Raji (cell line): ENCODE data around the gene TRIB2.

Experiments
- POLR2A ChIP-seq: IDR thresholded peaks from 2 replicates; pipeline ENCODE4 v1.6.1; 2011; ENCODE audit warnings: low read depth, low read length, control low read depth; ENCODE audit not compliant: insufficient read depth

The TRIB2 gene

GRCh38 chr2:12723736-12724463 is 7.2 kb downstream of the TRIB2 start:
- no peak for TF ChIP-seq POLR2A

GRCh38 chr2:12725233-12726187 is 8.8 kb downstream of the TRIB2 start:
- TF ChIP-seq POLR2A: no peak

- TF ChIP-seq POLR2A: no peak
Observed at GRCh38 chr2:12726271-12726670, 9.5 kb downstream of the TRIB2 start.

- TF ChIP-seq POLR2A: no peak
Observed at GRCh38 chr2:12727065-12727464, 10.3 kb downstream of the TRIB2 start.

GRCh38 chr2:12727641-12728040 is 10.9 kb downstream of the TRIB2 start:
- no peak for TF ChIP-seq POLR2A

- no peak for TF ChIP-seq POLR2A
Observed at GRCh38 chr2:12728221-12728777, 11.6 kb downstream of the TRIB2 start.

GRCh38 chr2:12730265-12730664 is 13.5 kb downstream of the TRIB2 start:
- no peak for TF ChIP-seq POLR2A

GRCh38 chr2:12731701-12732280 is 15.1 kb downstream of the TRIB2 start:
- TF ChIP-seq POLR2A: no peak

- no peak for TF ChIP-seq POLR2A
Observed at GRCh38 chr2:12732651-12733050, 15.9 kb downstream of the TRIB2 start.

GRCh38 chr2:12733846-12734245 is 17.1 kb downstream of the TRIB2 start:
- no peak for TF ChIP-seq POLR2A

GRCh38 chr2:12734914-12735654 is 18.3 kb downstream of the TRIB2 start:
- TF ChIP-seq POLR2A: no peak

GRCh38 chr2:12737297-12737696 is 20.6 kb downstream of the TRIB2 start:
- TF ChIP-seq POLR2A: no peak

- TF ChIP-seq POLR2A: no peak
Observed at GRCh38 chr2:12737738-12738485, 21.2 kb downstream of the TRIB2 start.

GRCh38 chr2:12739721-12740254 is 23.1 kb downstream of the TRIB2 start:
- TF ChIP-seq POLR2A: no peak
